ENCODE results near the gene NEDD4L.

DNA sequence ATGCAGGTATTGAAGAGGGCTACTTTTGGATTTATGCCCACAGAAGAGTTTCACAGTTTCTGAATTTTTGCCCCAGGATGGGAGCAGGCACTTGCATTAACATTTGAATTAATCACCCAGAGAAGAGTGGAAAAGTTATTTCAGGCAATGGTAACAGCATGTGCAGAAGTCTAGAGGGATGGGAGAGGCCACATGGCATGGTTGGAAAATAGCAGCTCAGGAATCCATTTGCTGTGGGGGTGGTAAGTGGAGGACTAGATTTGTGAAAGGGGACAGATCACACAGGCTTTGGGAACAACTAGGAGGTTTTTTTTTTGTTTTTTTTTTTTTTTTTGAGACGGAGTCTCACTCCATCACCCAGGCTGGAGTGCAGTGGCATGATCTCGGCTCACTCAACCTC, 65.2 kb downstream of the NEDD4L start:
- no peak for TF ChIP-seq ZFP3 (CRISPR knock-in tag; IDR thresholded peaks at IDR 0.05)
- no peak for TF ChIP-seq ZNF8 (CRISPR knock-in tag; IDR thresholded peaks at IDR 0.05)
- TF ChIP-seq, protein P1, sequence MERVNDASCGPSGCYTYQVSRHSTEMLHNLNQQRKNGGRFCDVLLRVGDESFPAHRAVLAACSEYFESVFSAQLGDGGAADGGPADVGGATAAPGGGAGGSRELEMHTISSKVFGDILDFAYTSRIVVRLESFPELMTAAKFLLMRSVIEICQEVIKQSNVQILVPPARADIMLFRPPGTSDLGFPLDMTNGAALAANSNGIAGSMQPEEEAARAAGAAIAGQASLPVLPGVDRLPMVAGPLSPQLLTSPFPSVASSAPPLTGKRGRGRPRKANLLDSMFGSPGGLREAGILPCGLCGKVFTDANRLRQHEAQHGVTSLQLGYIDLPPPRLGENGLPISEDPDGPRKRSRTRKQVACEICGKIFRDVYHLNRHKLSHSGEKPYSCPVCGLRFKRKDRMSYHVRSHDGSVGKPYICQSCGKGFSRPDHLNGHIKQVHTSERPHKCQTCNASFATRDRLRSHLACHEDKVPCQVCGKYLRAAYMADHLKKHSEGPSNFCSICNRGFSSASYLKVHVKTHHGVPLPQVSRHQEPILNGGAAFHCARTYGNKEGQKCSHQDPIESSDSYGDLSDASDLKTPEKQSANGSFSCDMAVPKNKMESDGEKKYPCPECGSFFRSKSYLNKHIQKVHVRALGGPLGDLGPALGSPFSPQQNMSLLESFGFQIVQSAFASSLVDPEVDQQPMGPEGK (CRISPR knock-in tag; IDR thresholded peaks at IDR 0.05; ENCODE audit: borderline replicate concordance), result no peak
- TF ChIP-seq ISL1 (CRISPR knock-in tag; IDR thresholded peaks at IDR 0.05), result no peak
- TF ChIP-seq, protein P2, sequence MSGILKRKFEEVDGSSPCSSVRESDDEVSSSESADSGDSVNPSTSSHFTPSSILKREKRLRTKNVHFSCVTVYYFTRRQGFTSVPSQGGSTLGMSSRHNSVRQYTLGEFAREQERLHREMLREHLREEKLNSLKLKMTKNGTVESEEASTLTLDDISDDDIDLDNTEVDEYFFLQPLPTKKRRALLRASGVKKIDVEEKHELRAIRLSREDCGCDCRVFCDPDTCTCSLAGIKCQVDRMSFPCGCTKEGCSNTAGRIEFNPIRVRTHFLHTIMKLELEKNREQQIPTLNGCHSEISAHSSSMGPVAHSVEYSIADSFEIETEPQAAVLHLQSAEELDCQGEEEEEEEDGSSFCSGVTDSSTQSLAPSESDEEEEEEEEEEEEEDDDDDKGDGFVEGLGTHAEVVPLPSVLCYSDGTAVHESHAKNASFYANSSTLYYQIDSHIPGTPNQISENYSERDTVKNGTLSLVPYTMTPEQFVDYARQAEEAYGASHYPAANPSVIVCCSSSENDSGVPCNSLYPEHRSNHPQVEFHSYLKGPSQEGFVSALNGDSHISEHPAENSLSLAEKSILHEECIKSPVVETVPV (CRISPR knock-in tag; IDR thresholded peaks at IDR 0.05), result no peak
- no peak for TF ChIP-seq PPARA (CRISPR knock-in tag; IDR thresholded peaks at IDR 0.05; ENCODE audit: borderline replicate concordance)
- TF ChIP-seq, protein P3, sequence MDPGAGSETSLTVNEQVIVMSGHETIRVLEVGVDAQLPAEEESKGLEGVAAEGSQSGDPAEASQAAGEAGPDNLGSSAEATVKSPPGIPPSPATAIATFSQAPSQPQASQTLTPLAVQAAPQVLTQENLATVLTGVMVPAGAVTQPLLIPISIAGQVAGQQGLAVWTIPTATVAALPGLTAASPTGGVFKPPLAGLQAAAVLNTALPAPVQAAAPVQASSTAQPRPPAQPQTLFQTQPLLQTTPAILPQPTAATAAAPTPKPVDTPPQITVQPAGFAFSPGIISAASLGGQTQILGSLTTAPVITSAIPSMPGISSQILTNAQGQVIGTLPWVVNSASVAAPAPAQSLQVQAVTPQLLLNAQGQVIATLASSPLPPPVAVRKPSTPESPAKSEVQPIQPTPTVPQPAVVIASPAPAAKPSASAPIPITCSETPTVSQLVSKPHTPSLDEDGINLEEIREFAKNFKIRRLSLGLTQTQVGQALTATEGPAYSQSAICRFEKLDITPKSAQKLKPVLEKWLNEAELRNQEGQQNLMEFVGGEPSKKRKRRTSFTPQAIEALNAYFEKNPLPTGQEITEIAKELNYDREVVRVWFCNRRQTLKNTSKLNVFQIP (CRISPR knock-in tag; IDR thresholded peaks at IDR 0.05; ENCODE audit: borderline replicate concordance, low read depth), result no peak
